ENCODE measurements around the gene PHTF1.
A peak's percentile ranks its signal among the peaks of the same experiment; 100 is the strongest.

The PHTF1 gene

GRCh38 chr1:113770031-113770430 lies 10.7 kb upstream of the PHTF1 start:
- Histone ChIP-seq H3K4me3 (ENCODE audit: low read length in 2 of 2) (no peak overlapping the region), H3K18ac (ENCODE audit: low read length) (no peak overlapping the region), H3K9me3 (replicated peaks in 1 of 2; ENCODE audit: control insufficient read depth in 2 of 2, insufficient read depth in 1 of 2, low read depth in 1 of 2, low read length in 2 of 2) (no peaks in the 10 kb centered on the region), H4K91ac (ENCODE audit: low read depth, low read length, poor library complexity) (no peak overlapping the region), H2AFZ (ENCODE audit: low read length) (no peak overlapping the region), H4K8ac (ENCODE audit: low read depth, low read length) (no peak overlapping the region), H2BK15ac (ENCODE audit: low read length) (no peak overlapping the region), H3K27me3 (ENCODE audit: control insufficient read depth in 3 of 3, insufficient read depth in 3 of 3, low read depth in 1 of 3, low read length in 3 of 3) (no peaks in the 10 kb centered on the region), H3K9ac (ENCODE audit: low read depth, low read length, poor library complexity) (no peak overlapping the region), H3K4me1 (ENCODE audit: control insufficient read depth in 2 of 2, insufficient read depth in 1 of 2, low read depth in 1 of 2, low read length in 2 of 2) (peaks cover 2 to 21% of the 10 kb centered on the region in 2 donors), H3K27ac (replicated peaks; ENCODE audit: low read length) (peak overlapping the region; percentile 39), H3K14ac (ENCODE audit: low read length) (no peak overlapping the region), H3K79me1 (ENCODE audit: low read depth, low read length) (no peaks in the 10 kb centered on the region), H3K4ac (ENCODE audit: low read length) (no peak overlapping the region), H3K23ac (ENCODE audit: low read depth, low read length, poor library complexity) (no peak overlapping the region), H3K36me3 (replicated peaks in 1 of 2; ENCODE audit: control insufficient read depth in 2 of 2, insufficient read depth in 2 of 2, low read length in 2 of 2) (peaks cover 4 to 58% of the 10 kb centered on the region in 2 donors), H2BK5ac (ENCODE audit: low read length) (no peak overlapping the region), H2AK5ac (ENCODE audit: low read depth, low read length) (no peak overlapping the region), H2BK120ac (ENCODE audit: low read depth, low read length) (no peak overlapping the region), H2BK12ac (ENCODE audit: low read length) (no peak overlapping the region), H3K4me2 (ENCODE audit: insufficient read depth, low read length, poor library complexity, severe bottlenecking) (no peak overlapping the region)
- DNase-seq (ENCODE audit: low spot score) = no peak
- WGBS, 2 donors (ENCODE audit: extremely low coverage in 2 of 2, insufficient read length in 2 of 2, insufficient replicate concordance in 1 of 2) = no CpG with 5 or more reads among the region's 1 CpG

GRCh38 chr1:113769601-113769970 lies 10.3 kb upstream of the PHTF1 start:
- peak overlapping the region; percentile 39 for H3K27ac ChIP-seq (replicated peaks; ENCODE audit: low read length)

GRCh38 chr1:113768916-113769600 lies 9.8 kb upstream of the PHTF1 start:
- H4K91ac ChIP-seq (ENCODE audit: low read depth, low read length, poor library complexity) = no peak overlapping the region
- H3K23ac ChIP-seq (ENCODE audit: low read depth, low read length, poor library complexity) = no peak overlapping the region
- H3K18ac ChIP-seq (ENCODE audit: low read length) = no peak overlapping the region
- H3K9ac ChIP-seq (ENCODE audit: low read depth, low read length, poor library complexity) = no peak overlapping the region
- peak; percentile 29 for DNase-seq (ENCODE audit: low spot score)
- H3K4me3 ChIP-seq (ENCODE audit: low read length in 2 of 2) = no peak overlapping the region
- H3K4me2 ChIP-seq (ENCODE audit: insufficient read depth, low read length, poor library complexity, severe bottlenecking) = no peak overlapping the region
- no peak overlapping the region for H2BK12ac ChIP-seq (ENCODE audit: low read length)
- no peak overlapping the region for H4K8ac ChIP-seq (ENCODE audit: low read depth, low read length)
- no CpG with 5 or more reads among the region's 1 CpG for WGBS, 2 donors (ENCODE audit: extremely low coverage in 2 of 2, insufficient read length in 2 of 2, insufficient replicate concordance in 1 of 2)
- H2AK5ac ChIP-seq (ENCODE audit: low read depth, low read length) = no peak overlapping the region
- no peaks in the 10 kb centered on the region for H3K27me3 ChIP-seq (ENCODE audit: control insufficient read depth in 3 of 3, insufficient read depth in 3 of 3, low read depth in 1 of 3, low read length in 3 of 3)
- no peak overlapping the region for H3K14ac ChIP-seq (ENCODE audit: low read length)
- peaks cover 2 to 21% of the 10 kb centered on the region in 2 donors for H3K4me1 ChIP-seq (ENCODE audit: control insufficient read depth in 2 of 2, insufficient read depth in 1 of 2, low read depth in 1 of 2, low read length in 2 of 2)
- no peak overlapping the region for H3K4ac ChIP-seq (ENCODE audit: low read length)
- H3K27ac ChIP-seq (replicated peaks; ENCODE audit: low read length) = peak overlapping the region; percentile 64
- no peaks in the 10 kb centered on the region for H3K9me3 ChIP-seq (replicated peaks in 1 of 2; ENCODE audit: control insufficient read depth in 2 of 2, insufficient read depth in 1 of 2, low read depth in 1 of 2, low read length in 2 of 2)
- H3K36me3 ChIP-seq (replicated peaks in 1 of 2; ENCODE audit: control insufficient read depth in 2 of 2, insufficient read depth in 2 of 2, low read length in 2 of 2) = peaks cover 2 to 59% of the 10 kb centered on the region in 2 donors
- no peak overlapping the region for H2BK15ac ChIP-seq (ENCODE audit: low read length)
- H2BK120ac ChIP-seq (ENCODE audit: low read depth, low read length) = no peak overlapping the region
- H3K79me1 ChIP-seq (ENCODE audit: low read depth, low read length) = no peaks in the 10 kb centered on the region
- H2AFZ ChIP-seq (ENCODE audit: low read length) = no peak overlapping the region
- H2BK5ac ChIP-seq (ENCODE audit: low read length) = no peak overlapping the region

More at GRCh38 chr1:113769601-113769970, 10.3 kb upstream of the PHTF1 start:
- no peaks in the 10 kb centered on the region for H3K79me1 ChIP-seq (ENCODE audit: low read depth, low read length)
- H3K36me3 ChIP-seq (replicated peaks in 1 of 2; ENCODE audit: control insufficient read depth in 2 of 2, insufficient read depth in 2 of 2, low read length in 2 of 2) = peaks cover 3 to 58% of the 10 kb centered on the region in 2 donors
- H2BK12ac ChIP-seq (ENCODE audit: low read length) = no peak overlapping the region
- H4K8ac ChIP-seq (ENCODE audit: low read depth, low read length) = no peak overlapping the region
- peaks cover 2 to 21% of the 10 kb centered on the region in 2 donors for H3K4me1 ChIP-seq (ENCODE audit: control insufficient read depth in 2 of 2, insufficient read depth in 1 of 2, low read depth in 1 of 2, low read length in 2 of 2)
- H2BK15ac ChIP-seq (ENCODE audit: low read length) = no peak overlapping the region
- H2AK5ac ChIP-seq (ENCODE audit: low read depth, low read length) = no peak overlapping the region
- no peak overlapping the region for H3K4me2 ChIP-seq (ENCODE audit: insufficient read depth, low read length, poor library complexity, severe bottlenecking)
- DNase-seq (ENCODE audit: low spot score) = no peak
- no peak overlapping the region for H4K91ac ChIP-seq (ENCODE audit: low read depth, low read length, poor library complexity)
- no peak overlapping the region for H3K4ac ChIP-seq (ENCODE audit: low read length)
- no peak overlapping the region for H2AFZ ChIP-seq (ENCODE audit: low read length)
- no peak overlapping the region for H3K23ac ChIP-seq (ENCODE audit: low read depth, low read length, poor library complexity)
- H3K18ac ChIP-seq (ENCODE audit: low read length) = no peak overlapping the region
- no peak overlapping the region for H3K14ac ChIP-seq (ENCODE audit: low read length)
- no peaks in the 10 kb centered on the region for H3K27me3 ChIP-seq (ENCODE audit: control insufficient read depth in 3 of 3, insufficient read depth in 3 of 3, low read depth in 1 of 3, low read length in 3 of 3)
- H3K9ac ChIP-seq (ENCODE audit: low read depth, low read length, poor library complexity) = no peak overlapping the region
- no peaks in the 10 kb centered on the region for H3K9me3 ChIP-seq (replicated peaks in 1 of 2; ENCODE audit: control insufficient read depth in 2 of 2, insufficient read depth in 1 of 2, low read depth in 1 of 2, low read length in 2 of 2)
- H2BK5ac ChIP-seq (ENCODE audit: low read length) = no peak overlapping the region
- H3K4me3 ChIP-seq (ENCODE audit: low read length in 2 of 2) = no peak overlapping the region
- H2BK120ac ChIP-seq (ENCODE audit: low read depth, low read length) = no peak overlapping the region

GRCh38 chr1:113765306-113766230 lies 6.3 kb upstream of the PHTF1 start:
- H3K4me1 ChIP-seq (ENCODE audit: control insufficient read depth in 2 of 2, insufficient read depth in 1 of 2, low read depth in 1 of 2, low read length in 2 of 2) = peaks cover 2 to 17% of the 10 kb centered on the region in 2 donors
- H2BK5ac ChIP-seq (ENCODE audit: low read length) = no peak overlapping the region
- no peak overlapping the region for H3K18ac ChIP-seq (ENCODE audit: low read length)
- no peak overlapping the region for H2AFZ ChIP-seq (ENCODE audit: low read length)
- no peak overlapping the region for H4K8ac ChIP-seq (ENCODE audit: low read depth, low read length)
- no peak overlapping the region for H4K91ac ChIP-seq (ENCODE audit: low read depth, low read length, poor library complexity)
- H3K4me3 ChIP-seq (ENCODE audit: low read length in 2 of 2) = no peak overlapping the region
- H3K79me1 ChIP-seq (ENCODE audit: low read depth, low read length) = no peaks in the 10 kb centered on the region
- H2BK120ac ChIP-seq (ENCODE audit: low read depth, low read length) = no peak overlapping the region
- H3K4ac ChIP-seq (ENCODE audit: low read length) = no peak overlapping the region
- no peak for DNase-seq (ENCODE audit: low spot score)
- no peaks in the 10 kb centered on the region for H3K27me3 ChIP-seq (ENCODE audit: control insufficient read depth in 3 of 3, insufficient read depth in 3 of 3, low read depth in 1 of 3, low read length in 3 of 3)
- H2BK15ac ChIP-seq (ENCODE audit: low read length) = no peak overlapping the region
- H3K27ac ChIP-seq (replicated peaks; ENCODE audit: low read length) = no peak overlapping the region
- H3K36me3 ChIP-seq (replicated peaks in 1 of 2; ENCODE audit: control insufficient read depth in 2 of 2, insufficient read depth in 2 of 2, low read length in 2 of 2) = peaks cover 2 to 51% of the 10 kb centered on the region in 2 donors
- no peak overlapping the region for H2BK12ac ChIP-seq (ENCODE audit: low read length)
- H3K4me2 ChIP-seq (ENCODE audit: insufficient read depth, low read length, poor library complexity, severe bottlenecking) = no peak overlapping the region
- H3K9ac ChIP-seq (ENCODE audit: low read depth, low read length, poor library complexity) = no peak overlapping the region
- no CpG with 5 or more reads among the region's 2 CpGs for WGBS, 2 donors (ENCODE audit: extremely low coverage in 2 of 2, insufficient read length in 2 of 2, insufficient replicate concordance in 1 of 2)
- H2AK5ac ChIP-seq (ENCODE audit: low read depth, low read length) = no peak overlapping the region
- H3K14ac ChIP-seq (ENCODE audit: low read length) = no peak overlapping the region
- no peak overlapping the region for H3K23ac ChIP-seq (ENCODE audit: low read depth, low read length, poor library complexity)
- H3K9me3 ChIP-seq (replicated peaks in 1 of 2; ENCODE audit: control insufficient read depth in 2 of 2, insufficient read depth in 1 of 2, low read depth in 1 of 2, low read length in 2 of 2) = no peaks in the 10 kb centered on the region

All from neuronal stem cell (in vitro differentiated cells).